ENCODE data around the gene KIAA1755.

- TF ChIP-seq POLR2AphosphoS5 (IDR thresholded peaks at IDR 0.05) (no peak), CTCF (IDR thresholded peaks at IDR 0.05 in 8 of 11, conservative IDR thresholded peaks at IDR 0.05 in 3 of 11) (no peak)
Observed at GRCh38 chr20:38272398-38272797, 11.9 kb upstream of the KIAA1755 start.

All from spleen (tissue), 7 donors.